Thoracic aorta (tissue), 2 donors: ENCODE data around the gene KTN1. TPM values are rescaled to one million over a fixed set of nuclear protein-coding genes. Genes with fewer than 3 reads are reported as not detected.

Experiments used
- ATAC-seq: fragments of 150-250 bp; one replicate; pipeline ENCODE4 v1.8.0; 2017; ENCODE audit warnings: low read depth; ENCODE audit not compliant: insufficient number of reproducible peaks, low FRiP score
- DNase-seq: peaks from one replicate; pipeline ENCODE4 v3.0.0-alpha.2; 2020; ENCODE audit warnings: low spot score
- H3K27ac ChIP-seq, 2 donors: fragments of 200-600 bp; sonication (generic); 1 replicate in 1 of 2; 2 replicates in 1 of 2; pipeline ENCODE4 v1.5.1; 2016; ENCODE audit warnings: mild to moderate bottlenecking in 2 of 2, moderate library complexity in 2 of 2
- H3K27me3 ChIP-seq: fragments of 200-600 bp; sonication (generic); replicated peaks from 2 replicates; pipeline ENCODE4 v1.6.0; 2016; ENCODE audit warnings: mild to moderate bottlenecking; ENCODE audit not compliant: insufficient read depth
- H3K36me3 ChIP-seq: fragments of 200-600 bp; sonication (generic); one replicate; pipeline ENCODE4 v1.5.1; 2016
- H3K4me1 ChIP-seq, 2 donors: fragments of 200-600 bp; sonication (generic); 1 replicate in 1 of 2; 2 replicates in 1 of 2; pipeline versions ENCODE4 v1.5.1 to v1.6.0; 2016; ENCODE audit warnings: low read depth in 2 of 2, mild to moderate bottlenecking in 1 of 2; ENCODE audit not compliant: control insufficient read depth in 1 of 2
- H3K4me3 ChIP-seq: fragments of 200-600 bp; sonication (generic); 2 replicates; pipeline ENCODE4 v1.5.1; 2016; ENCODE audit warnings: mild to moderate bottlenecking
- H3K9me3 ChIP-seq: fragments of 200-600 bp; sonication (generic); 2 replicates; pipeline ENCODE4 v1.5.1; 2016
- CTCF ChIP-seq: fragments of 200-600 bp; sonication (generic); IDR thresholded peaks from one replicate; pipeline ENCODE4 v1.5.1; 2019; ENCODE audit warnings: antibody characterized with exemption
- total RNA-seq, 2 donors: library from RNA; depleted of rRNA; stranded (reverse); fragments of >200 nt; gene quantifications; one replicate each; pipeline versions ENCODE4 v1.1.0 to v1.2.3, GENCODE V29; 2016

KTN1 gene
- total RNA-seq, 2 donors from 2014 or later, result 122 to 173 TPM

- no peak for ATAC-seq
- no peak for TF ChIP-seq CTCF
- no peak overlapping the region for H3K27ac ChIP-seq
- H3K36me3 ChIP-seq, result no peaks in the 10 kb centered on the region
- no peak overlapping the region for H3K4me3 ChIP-seq
- no peaks in the 10 kb centered on the region for H3K4me1 ChIP-seq
- no peaks in the 10 kb centered on the region for H3K27me3 ChIP-seq
- H3K9me3 ChIP-seq, result no peaks in the 10 kb centered on the region
- DNase-seq, result no peak
These were observed 144.7 kb downstream of the KTN1 start for GRCh38 chr14:55724736-55725135.

DNA sequence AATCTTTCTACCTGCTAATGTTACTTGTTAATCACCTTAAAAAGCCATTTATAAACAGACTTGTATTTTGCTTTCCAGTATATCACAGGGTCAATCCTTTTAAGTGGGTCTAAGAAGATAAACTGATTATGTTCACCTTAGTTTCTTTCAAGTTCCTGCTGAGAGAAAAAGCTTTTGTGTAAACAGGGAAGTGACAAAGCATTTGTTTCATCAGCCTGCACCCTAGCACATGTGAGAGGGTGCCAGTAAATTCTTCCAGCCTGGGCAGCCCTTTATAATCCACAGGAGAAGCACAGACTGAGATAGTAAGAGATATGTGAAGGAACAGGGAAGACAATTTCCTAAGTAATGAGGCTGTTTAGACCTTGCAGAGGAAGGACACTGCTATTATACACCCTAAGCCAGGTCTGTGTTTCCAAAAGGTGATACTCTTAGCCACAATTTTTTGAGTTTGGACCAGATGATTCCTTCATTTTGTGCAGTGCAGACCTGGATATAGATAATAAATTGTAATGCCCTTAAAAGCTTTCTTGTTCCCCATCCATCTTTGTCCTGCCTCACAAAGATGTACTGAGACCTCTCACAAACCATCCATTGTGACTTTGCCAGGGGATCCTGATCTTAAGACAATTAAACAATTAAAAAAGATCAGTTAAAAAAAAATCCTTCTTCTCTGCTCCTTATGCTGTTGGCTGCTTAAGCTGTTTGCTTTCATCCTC lies 150.7 kb downstream of the KTN1 start:
- H3K27ac ChIP-seq, result no peak overlapping the region
- H3K4me1 ChIP-seq, result no peaks in the 10 kb centered on the region
- DNase-seq, result no peak
- ATAC-seq, result no peak
- TF ChIP-seq CTCF, result no peak
- no peaks in the 10 kb centered on the region for H3K27me3 ChIP-seq
- no peaks in the 10 kb centered on the region for H3K36me3 ChIP-seq
- H3K9me3 ChIP-seq, result no peaks in the 10 kb centered on the region
- no peak overlapping the region for H3K4me3 ChIP-seq

- DNase-seq, result no peak
- H3K9me3 ChIP-seq, result no peaks in the 10 kb centered on the region
- TF ChIP-seq CTCF, result no peak
- no peak overlapping the region for H3K4me3 ChIP-seq
- no peaks in the 10 kb centered on the region for H3K27me3 ChIP-seq
- no peak overlapping the region for H3K27ac ChIP-seq
- H3K36me3 ChIP-seq, result no peaks in the 10 kb centered on the region
- no peaks in the 10 kb centered on the region for H3K4me1 ChIP-seq
- ATAC-seq, result no peak
These were observed 151.4 kb downstream of the KTN1 start for GRCh38 chr14:55731311-55731872.

DNA sequence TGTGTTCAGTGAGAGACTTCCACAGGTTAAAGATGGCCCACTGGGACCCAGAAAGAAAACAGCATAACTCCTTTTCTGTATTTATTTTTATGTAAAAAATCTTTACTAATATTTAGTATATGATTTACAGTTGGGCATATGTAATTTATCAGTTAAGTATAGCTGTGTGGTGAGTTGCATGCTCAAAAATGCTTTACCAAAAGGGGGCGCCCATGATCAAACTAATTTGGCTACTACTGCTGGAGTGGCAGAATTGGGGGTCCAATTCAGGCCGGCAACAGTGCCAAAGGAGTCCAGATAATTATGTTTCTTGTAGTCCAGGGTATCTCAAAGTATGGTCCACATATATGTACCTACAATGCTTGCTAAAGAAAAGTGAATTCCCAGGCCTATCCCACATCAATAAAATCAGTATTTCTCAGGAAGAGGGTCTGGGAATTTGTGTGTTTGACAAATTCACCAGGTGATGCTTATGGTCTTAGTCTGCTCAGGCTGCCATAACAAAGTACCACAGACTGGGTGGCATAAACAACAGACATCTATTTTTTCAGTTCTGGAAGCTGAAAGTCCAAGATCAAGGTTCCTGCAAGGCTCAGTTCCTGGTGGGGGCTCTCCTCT lies 152.0 kb downstream of the KTN1 start:
- Histone ChIP-seq H3K9me3 (no peaks in the 10 kb centered on the region), H3K36me3 (no peaks in the 10 kb centered on the region), H3K4me3 (no peak overlapping the region), H3K4me1 (no peaks in the 10 kb centered on the region), H3K27me3 (no peaks in the 10 kb centered on the region), H3K27ac (no peak overlapping the region)
- TF ChIP-seq CTCF, result peak; percentile 38
- no peak for DNase-seq
- ATAC-seq, result no peak

DNA sequence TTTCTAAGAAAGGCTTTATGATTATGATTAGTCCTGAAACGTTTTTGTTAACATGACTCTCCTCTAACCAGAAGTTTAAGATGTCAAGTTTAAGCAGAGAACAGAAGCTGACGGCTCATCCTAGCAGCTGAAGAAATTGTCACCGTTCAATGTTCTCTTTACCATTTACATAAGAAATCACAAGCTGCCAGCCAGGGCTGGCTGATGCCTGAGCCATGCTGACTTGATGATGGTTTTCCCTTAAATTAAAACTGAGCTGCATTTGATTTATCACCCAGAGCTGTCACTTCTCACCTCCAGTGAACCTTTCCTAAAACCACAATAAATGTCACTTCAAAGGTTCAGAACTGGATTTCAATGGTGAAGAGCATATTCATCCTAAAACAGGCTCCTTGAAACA lies 153.6 kb downstream of the KTN1 start:
- Histone ChIP-seq H3K36me3 (no peaks in the 10 kb centered on the region), H3K27ac (no peak overlapping the region), H3K4me1 (no peaks in the 10 kb centered on the region), H3K9me3 (no peaks in the 10 kb centered on the region), H3K4me3 (no peak overlapping the region), H3K27me3 (no peaks in the 10 kb centered on the region)
- no peak for TF ChIP-seq CTCF
- no peak for ATAC-seq
- DNase-seq, result no peak

Other genes with a start within 250 kb of the KTN1 start
- gene ATG14, start 168.4 kb upstream of the KTN1 start, total RNA-seq, result 10 to 100 TPM; 19.5 to 26.0 TPM
- not detected for gene TBPL2, start 139.6 kb upstream of the KTN1 start, total RNA-seq